Kidney epithelial cell (primary cell): ENCODE data around the gene E2F3. TPM values are rescaled to one million over a fixed set of nuclear protein-coding genes. Genes with fewer than 3 reads are reported as not detected.

Experiments used
- DNase-seq: peaks from one replicate; pipeline ENCODE4 v3.0.0-alpha.2; 2010; ENCODE audit warnings: low read depth
- H3K27me3 ChIP-seq: 2 replicates; pipeline ENCODE4 v1.6.0; 2011; ENCODE audit warnings: low read length; ENCODE audit not compliant: control insufficient read depth, insufficient read depth
- H3K36me3 ChIP-seq: 2 replicates; pipeline ENCODE4 v1.5.1; 2011; ENCODE audit warnings: low read length; ENCODE audit not compliant: control insufficient read depth, insufficient read depth
- H3K4me3 ChIP-seq: 2 replicates; pipeline ENCODE4 v1.5.1; 2011; ENCODE audit warnings: low read depth, mild to moderate bottlenecking, control low read depth, low read length
- CTCF ChIP-seq: IDR thresholded peaks from 2 replicates; pipeline ENCODE4 v1.5.1; 2011; ENCODE audit warnings: mild to moderate bottlenecking, moderate library complexity, low read length, control low read depth, inconsistent platforms; ENCODE audit not compliant: insufficient read depth, poor library complexity, severe bottlenecking
- total RNA-seq: library from RNA; depleted of rRNA; stranded (reverse); fragments of >200 nt; gene quantifications from 2 replicates; pipeline ENCODE4 v1.2.3, GENCODE V29; 2015

The E2F3 gene
- total RNA-seq, 1 donor from 2014 or later, result 16.6 TPM

GRCh38 chr6:20415304-20415703 lies 13.6 kb downstream of the E2F3 start:
- Histone ChIP-seq H3K36me3 (no peaks in the 10 kb centered on the region), H3K4me3 (no peak overlapping the region), H3K27me3 (no peaks in the 10 kb centered on the region)
- no peak for TF ChIP-seq CTCF
- no peak for DNase-seq

- DNase-seq, result no peak
- Histone ChIP-seq H3K4me3 (no peak overlapping the region), H3K27me3 (no peaks in the 10 kb centered on the region), H3K36me3 (no peaks in the 10 kb centered on the region)
- no peak for TF ChIP-seq CTCF
These were observed 14.2 kb downstream of the E2F3 start for GRCh38 chr6:20415712-20416454.

GRCh38 chr6:20416567-20417345 lies 15.1 kb downstream of the E2F3 start:
- H3K36me3 ChIP-seq, result no peaks in the 10 kb centered on the region
- H3K27me3 ChIP-seq, result no peaks in the 10 kb centered on the region
- DNase-seq, result no peak
- no peak for TF ChIP-seq CTCF
- H3K4me3 ChIP-seq, result no peak overlapping the region

GRCh38 chr6:20417819-20418218 lies 16.1 kb downstream of the E2F3 start:
- no peak for TF ChIP-seq CTCF
- H3K36me3 ChIP-seq, result no peaks in the 10 kb centered on the region

GRCh38 chr6:20426177-20427082 lies 24.8 kb downstream of the E2F3 start:
- DNase-seq, result peak; percentile 38
- TF ChIP-seq CTCF, result no peak
- Histone ChIP-seq H3K4me3 (no peak overlapping the region), H3K27me3 (no peaks in the 10 kb centered on the region), H3K36me3 (no peaks in the 10 kb centered on the region)

More at GRCh38 chr6:20417819-20418218, 16.1 kb downstream of the E2F3 start:
- no peak for DNase-seq
- H3K27me3 ChIP-seq, result no peaks in the 10 kb centered on the region
- H3K4me3 ChIP-seq, result no peak overlapping the region
